Stimulated activated CD8-positive, alpha-beta memory T cell treated with anti-CD3 and anti-CD28 coated beads, Interleukin-7, amount 100 ng/mL, for 4 hours (primary cell): ENCODE data around the gene SNRK.

ENCODE experiments used
- DNase-seq, 2 donors: peaks; one replicate each; pipeline ENCODE4 v3.0.0-alpha.2; 2020; ENCODE audit warnings: low read depth in 2 of 2

The SNRK gene

GRCh38 chr3:43286115-43286840 is at the start of gene SNRK:
Gene SNRK, plus strand, starts transcription at chr3:43286540. Its CDS starts 16,664 bp downstream, at chr3:43303204.
- DNase-seq: peak; percentile 80 to 86

GRCh38 chr3:43238801-43239200 is 47.5 kb upstream of the SNRK start:
- no peak for DNase-seq

GRCh38 chr3:43239755-43240154 is 46.6 kb upstream of the SNRK start:
- no peak for DNase-seq

GRCh38 chr3:43243590-43244587 is 42.5 kb upstream of the SNRK start:
- no peak for DNase-seq

DNA sequence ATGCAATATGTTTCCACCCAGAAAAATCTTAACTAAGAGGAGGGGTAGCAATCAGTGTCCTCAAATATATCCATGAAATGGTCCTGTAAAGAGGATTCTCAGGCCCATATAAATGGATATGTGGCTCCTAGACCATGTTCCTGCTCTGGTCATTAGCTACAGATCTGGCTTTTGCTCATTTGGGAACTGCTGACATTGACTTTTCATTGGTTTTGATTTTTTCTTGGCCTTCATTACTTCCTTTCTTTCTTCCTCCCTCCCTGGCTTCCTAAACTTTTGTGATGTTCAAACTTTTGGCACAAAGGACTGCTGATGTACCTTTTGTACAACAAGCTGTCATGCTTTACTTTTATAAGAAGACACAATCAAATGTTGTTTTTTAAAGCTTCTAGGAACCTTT is 41.6 kb upstream of the SNRK start:
- no peak for DNase-seq

DNA sequence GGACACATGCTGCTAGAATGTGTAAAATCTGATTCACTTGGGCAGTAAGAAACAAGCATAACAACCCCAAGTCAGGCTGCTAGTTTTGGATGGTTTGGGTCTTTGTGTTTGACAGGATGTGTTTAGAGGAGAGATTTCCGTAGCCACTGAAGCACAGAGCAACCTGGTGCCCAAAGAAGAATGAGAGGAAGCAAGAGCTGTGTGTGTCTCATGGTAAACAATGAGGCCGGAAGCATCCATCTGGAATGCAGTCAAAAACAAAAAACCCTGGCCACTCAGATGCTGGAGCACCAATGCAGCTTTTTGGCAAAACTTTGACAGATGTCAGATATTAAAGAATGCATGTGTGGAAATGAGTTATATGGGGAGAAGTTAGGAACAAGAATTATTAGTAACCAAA is 39.4 kb upstream of the SNRK start:
- no peak for DNase-seq

GRCh38 chr3:43247561-43248184 is 38.7 kb upstream of the SNRK start:
- DNase-seq: no peak

DNA sequence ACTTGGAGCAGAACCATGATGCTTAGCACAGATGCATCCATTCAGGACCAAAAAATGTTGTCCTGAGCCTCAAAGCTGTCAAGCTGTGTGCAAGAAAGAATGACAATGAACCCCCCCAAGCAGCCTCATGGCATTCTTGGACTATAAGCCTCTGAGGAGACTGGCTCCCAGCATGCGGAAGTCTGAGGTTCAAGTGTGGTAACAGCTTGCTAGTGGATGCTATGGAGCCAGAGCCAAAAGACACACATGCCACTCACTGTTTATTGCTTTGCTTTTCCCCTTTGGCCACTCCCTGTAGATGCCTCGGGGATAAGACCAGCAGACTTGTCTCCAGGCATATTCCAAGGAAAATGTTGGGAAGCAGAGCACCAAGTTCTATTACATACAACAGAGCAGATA is 38.2 kb upstream of the SNRK start:
- DNase-seq: no peak

DNA sequence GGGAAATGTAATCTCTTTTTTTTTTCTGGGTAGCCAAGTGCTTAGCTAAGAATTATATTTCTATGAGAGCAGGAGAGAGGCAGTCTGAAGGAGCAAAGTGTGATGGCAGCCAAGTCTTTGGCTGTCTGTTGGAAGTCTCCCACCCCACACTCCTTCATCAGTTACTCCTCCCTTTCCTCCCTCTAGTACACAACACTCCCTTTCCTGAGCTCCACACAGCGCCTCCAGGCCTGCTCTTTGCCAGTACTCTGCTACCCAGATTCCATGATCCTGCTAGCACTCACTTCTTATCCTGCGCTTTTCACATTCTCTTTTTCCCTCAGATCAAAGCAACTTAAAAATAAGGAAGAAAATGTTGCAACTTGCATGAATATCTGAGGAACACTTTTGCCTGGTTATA is 37.4 kb upstream of the SNRK start:
- DNase-seq: no peak

DNA sequence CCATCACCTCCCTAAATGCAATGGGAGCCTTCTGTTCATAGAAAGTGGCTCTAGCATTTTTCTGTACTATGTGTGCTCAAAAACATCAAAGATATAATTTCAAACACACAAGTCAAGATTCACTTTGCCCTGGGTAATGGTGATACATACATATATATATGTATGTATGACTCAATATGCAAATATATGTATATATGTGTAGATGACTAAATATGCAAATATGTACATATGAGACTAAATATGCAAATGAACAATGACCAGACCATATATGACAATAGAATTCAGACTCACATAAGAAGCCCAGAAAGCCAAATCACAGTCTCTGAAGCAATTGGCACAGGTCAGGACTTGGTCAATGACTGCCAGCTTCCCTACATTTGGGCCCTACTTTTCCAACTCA is 36.9 kb upstream of the SNRK start:
- DNase-seq: no peak

GRCh38 chr3:43253294-43253693 is 33.0 kb upstream of the SNRK start:
- DNase-seq: no peak

DNA sequence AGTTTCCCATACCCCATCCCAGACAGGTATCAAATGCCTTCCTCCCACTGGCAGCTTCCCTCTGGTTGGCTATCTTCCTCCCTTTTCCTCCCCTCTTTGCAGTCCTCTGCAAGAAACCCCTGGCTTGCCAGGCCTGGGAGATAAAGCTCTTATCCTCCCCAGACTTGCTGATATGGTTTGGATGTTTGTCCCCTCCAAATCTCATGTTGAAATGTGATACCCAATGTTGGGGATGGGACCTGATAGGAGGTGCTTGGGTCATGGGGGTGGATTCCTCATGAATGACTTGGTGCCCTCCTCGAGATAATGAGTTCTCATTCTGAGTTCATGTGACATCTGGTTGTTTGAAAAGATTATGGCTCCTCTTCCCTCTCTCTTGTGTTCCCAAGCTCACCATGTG is 32.2 kb upstream of the SNRK start:
- DNase-seq: no peak

- DNase-seq: no peak
These were observed 30.7 kb upstream of the SNRK start for GRCh38 chr3:43255662-43256061.

- DNase-seq: no peak
These were observed 29.5 kb upstream of the SNRK start for GRCh38 chr3:43256714-43257461.

DNA sequence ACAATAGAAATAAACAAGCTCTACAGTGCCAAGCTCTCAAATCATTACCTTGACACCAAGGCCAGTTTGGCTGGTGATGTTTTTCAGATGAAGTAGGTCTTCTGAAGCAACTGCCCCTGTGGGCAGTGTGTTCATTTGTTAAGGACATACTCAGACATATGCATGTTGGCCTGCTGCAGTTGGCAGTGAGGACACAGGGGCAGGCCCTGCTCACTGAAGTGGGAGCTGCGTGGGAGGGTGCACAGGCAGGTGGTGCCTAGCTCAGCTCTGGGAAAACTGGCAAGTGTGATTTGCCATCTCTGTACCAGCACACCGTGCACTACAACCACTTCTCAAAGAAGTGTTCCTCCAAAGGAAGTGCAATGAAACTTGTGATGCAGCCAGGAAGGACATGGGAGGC is 28.5 kb upstream of the SNRK start:
- DNase-seq: no peak

GRCh38 chr3:43259626-43260025 is 26.7 kb upstream of the SNRK start:
- DNase-seq: no peak

DNA sequence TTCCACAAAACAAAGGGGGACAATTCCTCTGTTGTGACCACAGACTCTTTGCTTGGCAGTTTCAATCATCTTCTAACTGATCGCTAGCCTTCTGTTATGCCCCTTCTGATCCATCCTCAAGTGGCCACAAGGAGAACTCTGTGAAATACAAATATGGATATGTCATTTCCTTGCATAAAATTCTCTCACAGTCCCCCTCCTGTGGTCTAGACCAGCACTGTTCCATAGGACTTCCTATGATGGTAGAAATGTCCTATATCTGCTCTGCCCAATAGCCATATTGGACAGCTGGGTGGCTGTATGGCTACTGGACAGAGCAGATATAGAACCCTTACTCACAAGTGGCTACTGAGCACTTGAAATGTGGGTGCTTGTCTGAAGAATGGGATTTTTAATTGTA is 25.9 kb upstream of the SNRK start:
- DNase-seq: no peak

DNA sequence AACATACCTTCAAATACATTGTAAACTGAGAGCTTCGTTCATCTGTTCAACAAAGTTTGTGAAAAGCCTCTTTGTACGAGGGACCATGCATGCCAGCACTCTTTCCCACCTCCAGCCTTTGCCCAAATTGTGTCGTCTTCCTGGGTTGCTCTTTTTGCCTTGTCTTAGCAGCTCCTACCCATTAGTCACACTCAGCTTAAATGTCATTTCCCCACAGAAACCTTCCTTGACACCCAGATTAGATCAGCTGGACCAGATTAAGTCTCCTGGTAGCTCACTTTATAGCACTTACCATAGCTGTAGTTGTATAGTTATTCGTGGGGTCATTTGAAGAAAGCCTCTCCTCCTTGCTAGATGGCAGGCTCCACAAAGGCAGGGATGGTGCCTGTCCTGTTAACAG is 24.1 kb upstream of the SNRK start:
- DNase-seq: no peak

DNA sequence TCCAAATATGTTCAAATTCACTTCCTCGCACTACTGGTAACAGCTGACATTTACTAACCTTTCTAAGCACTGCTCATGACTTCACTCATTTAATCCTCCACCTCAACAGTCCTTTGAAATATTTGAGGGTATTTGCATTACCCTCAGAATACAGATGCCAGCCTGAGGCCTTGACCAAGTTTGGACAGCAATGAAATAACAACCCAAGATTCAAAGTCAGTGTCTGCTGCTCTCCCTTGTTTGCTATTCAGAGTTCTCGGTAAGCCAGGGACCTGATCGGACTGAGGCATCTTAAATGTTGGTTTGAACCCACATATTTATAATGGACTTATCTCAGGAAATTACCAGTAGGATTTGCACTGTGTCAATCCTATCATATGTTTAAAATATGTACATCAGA is 19.9 kb upstream of the SNRK start:
- no peak for DNase-seq

DNA sequence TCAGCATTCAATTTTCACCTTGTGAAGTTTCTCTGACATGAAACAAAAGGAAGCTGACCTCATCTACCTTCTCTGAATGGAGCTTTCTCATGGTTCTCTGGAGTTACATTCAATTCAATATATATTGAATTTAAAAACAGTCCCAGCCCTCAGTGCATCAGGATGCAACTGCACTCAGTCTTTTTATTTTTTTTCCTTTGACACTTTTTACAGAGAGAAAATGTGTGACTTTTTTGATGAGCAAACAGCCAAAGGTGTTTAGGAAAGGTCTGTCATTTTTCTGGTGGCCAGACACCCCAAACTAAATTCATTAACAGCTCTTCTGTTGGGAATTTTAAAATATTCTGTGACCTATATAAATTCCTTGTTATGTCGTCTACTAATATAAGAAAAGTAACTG is 19.3 kb upstream of the SNRK start:
- DNase-seq: no peak

DNA sequence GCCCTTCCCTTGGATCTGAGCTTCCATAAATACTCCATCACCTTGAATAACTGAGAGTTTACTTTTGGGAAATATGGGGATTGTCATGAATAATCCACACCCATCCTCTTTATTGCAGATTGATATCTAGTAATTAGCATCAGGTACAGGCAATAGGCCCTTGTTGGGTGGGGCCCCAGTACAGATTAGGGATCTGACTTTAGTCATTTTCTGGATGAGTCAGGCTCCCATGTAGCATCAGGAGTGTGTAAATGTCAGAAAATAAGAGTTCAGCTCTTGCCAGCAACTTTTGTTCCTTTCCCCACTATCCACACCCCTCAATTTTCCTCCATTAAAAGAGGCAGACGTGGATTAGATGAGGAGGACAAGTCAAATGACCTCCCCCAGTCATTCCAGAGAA is 17.7 kb upstream of the SNRK start:
- no peak for DNase-seq

DNA sequence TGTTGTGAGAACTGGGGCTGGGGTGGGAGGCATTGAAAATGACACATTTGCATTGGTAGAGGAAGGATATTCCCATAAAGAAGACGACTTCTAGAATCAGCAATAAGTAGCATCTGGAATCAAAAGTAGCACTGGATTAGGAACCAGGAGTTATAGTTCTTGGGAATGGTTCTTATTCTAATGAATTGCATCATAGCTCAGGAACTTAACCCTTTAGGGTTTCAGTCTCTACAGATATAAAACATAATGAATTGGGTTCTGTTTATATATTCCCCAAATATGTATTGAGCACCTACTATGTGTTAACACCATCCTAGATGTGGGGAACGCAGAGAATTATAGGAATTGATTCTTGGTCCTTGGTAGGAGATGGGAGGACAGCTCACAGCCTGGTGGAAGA is 16.3 kb upstream of the SNRK start:
- no peak for DNase-seq
